HCT116 (cell line): ENCODE measurements around the gene ADAMTS14. TPM values are rescaled to one million over a fixed set of nuclear protein-coding genes. Genes with fewer than 3 reads are reported as not detected.

ENCODE experiments used
- ATAC-seq: fragments of 200-7000 bp; cut with Tn5 transposase; 2 replicates; pipeline ENCODE4 v1.9.1; 2020; ENCODE audit warnings: mild to moderate bottlenecking, moderate library complexity
- BruUV-seq: library from RNA; stranded (reverse); fragments of 400-500 nt; replicated peaks from 2 replicates; lab custom pipeline; 2021; lab: Mats Ljungman, UMichigan
- CTCF ChIA-PET: fragments of 300-600 bp; sonication (Branson Sonifier 250); formaldehyde crosslinking; loops from one replicate; lab custom pipeline; 2021; ENCODE audit warnings: antibody characterized with exemption; lab: Charles Lee
- POLR2A ChIA-PET: fragments of 300-600, 350-600 bp; sonication (Branson Sonifier 250); formaldehyde crosslinking; loops from one replicate; lab custom pipeline; 2021; ENCODE audit warnings: antibody characterized with exemption; lab: Charles Lee
- RAD21 ChIA-PET, 2 experiments: fragments of 300-600 bp; sonication (Branson Sonifier 250); formaldehyde crosslinking; loops; one replicate each; lab custom pipeline; 2023; ENCODE audit warnings: low total read pairs in 2 of 2; ENCODE audit not compliant: uncharacterized antibody in 2 of 2, unreplicated experiment in 2 of 2, low non-redundant PET in 1 of 2; lab: Charles Lee
- DNase-seq: peaks from one replicate; pipeline ENCODE4 v3.0.0-alpha.2; 2010; ENCODE audit warnings: low read depth, low spot score
- H2AFZ ChIP-seq: fragments of 200-600 bp; shearing (Covaris generic), sonication (generic); 2 replicates; pipeline ENCODE4 v1.6.1; 2017; ENCODE audit warnings: low read depth, mixed run types, mixed read lengths, antibody characterized with exemption, low read length; ENCODE audit not compliant: poor library complexity, severe bottlenecking
- H3K27ac ChIP-seq: 2 replicates; pipeline ENCODE4 v1.5.1; 2012; ENCODE audit warnings: low read depth, low read length
- H3K27me3 ChIP-seq: fragments of 200-600 bp; sonication (generic); 2 replicates; pipeline ENCODE4 v1.6.1; 2016; ENCODE audit warnings: mixed run types, low read length, mixed read lengths; ENCODE audit not compliant: insufficient read depth
- H3K36me3 ChIP-seq, 2 experiments: fragments of 200-500 bp in 1 of 2; fragments of 200-600 bp in 1 of 2; sonication (Bioruptor generic) in 1 of 2; sonication (generic) in 1 of 2; 2 replicates each; pipeline versions ENCODE4 v1.5.1 to v1.6.1; 2014 to 2016; ENCODE audit warnings: low read length in 2 of 2, inconsistent platforms in 1 of 2, mixed read lengths in 1 of 2, mixed run types in 1 of 2; ENCODE audit not compliant: insufficient read depth in 2 of 2, control insufficient read depth in 1 of 2
- H3K4me1 ChIP-seq, 2 experiments: fragments of 200-600 bp in 1 of 2; sonication (generic) in 1 of 2; 2 replicates each; pipeline versions ENCODE4 v1.5.1 to v1.6.1; 2012 to 2017; ENCODE audit warnings: low read length in 2 of 2, inconsistent platforms in 1 of 2, mild to moderate bottlenecking in 1 of 2, mixed read lengths in 1 of 2, mixed run types in 1 of 2, moderate library complexity in 1 of 2; ENCODE audit not compliant: insufficient read depth in 2 of 2, control insufficient read depth in 1 of 2
- H3K4me2 ChIP-seq: fragments of 200-600 bp; sonication (generic); 2 replicates; pipeline ENCODE4 v1.6.1; 2017; ENCODE audit warnings: mixed run types, low read length, mixed read lengths
- H3K4me3 ChIP-seq, 2 experiments: fragments of 200-600 bp in 1 of 2; sonication (generic) in 1 of 2; replicated peaks in 1 of 2; 2 replicates each; pipeline ENCODE4 v1.5.1; 2011 to 2016; ENCODE audit warnings: low read length in 2 of 2, control low read depth in 1 of 2, low read depth in 1 of 2, mild to moderate bottlenecking in 1 of 2, mixed read lengths in 1 of 2, mixed run types in 1 of 2
- H3K79me2 ChIP-seq: fragments of 200-600 bp; sonication (generic); 2 replicates; pipeline ENCODE4 v1.6.1; 2017; ENCODE audit warnings: mild to moderate bottlenecking, mixed run types, low read length, moderate library complexity, mixed read lengths; ENCODE audit not compliant: insufficient read depth
- H3K9ac ChIP-seq: fragments of 200-600 bp; sonication (generic); 2 replicates; pipeline ENCODE4 v1.6.1; 2016; ENCODE audit warnings: low read length, mixed read lengths
- H3K9me2 ChIP-seq: fragments of 200-600 bp; sonication (generic), shearing (Covaris generic); 2 replicates; pipeline ENCODE4 v1.6.1; 2017; ENCODE audit warnings: mixed run types, mild to moderate bottlenecking, moderate library complexity; ENCODE audit not compliant: insufficient read depth
- H3K9me3 ChIP-seq, 2 experiments: fragments of 200-500 bp in 1 of 2; fragments of 200-600 bp in 1 of 2; sonication (Bioruptor generic) in 1 of 2; sonication (generic) in 1 of 2; 2 replicates each; pipeline ENCODE4 v1.6.1; 2014 to 2017; ENCODE audit warnings: low read length in 2 of 2, mixed read lengths in 2 of 2, inconsistent platforms in 1 of 2, low read depth in 1 of 2, mild to moderate bottlenecking in 1 of 2, mixed run types in 1 of 2, moderate library complexity in 1 of 2; ENCODE audit not compliant: control insufficient read depth in 1 of 2, insufficient read depth in 1 of 2
- H4K20me1 ChIP-seq: fragments of 200-600 bp; sonication (generic), shearing (Covaris generic); 2 replicates; pipeline ENCODE4 v1.6.1; 2017; ENCODE audit warnings: mixed run types, mild to moderate bottlenecking, moderate library complexity; ENCODE audit not compliant: insufficient read depth
- ATF3 ChIP-seq: IDR thresholded peaks from 2 replicates; pipeline ENCODE4 v1.6.1; 2012
- CBX3 ChIP-seq: IDR thresholded peaks from 2 replicates; pipeline ENCODE4 v1.6.1; 2012; ENCODE audit warnings: low read depth
- CEBPB ChIP-seq: IDR thresholded peaks from 2 replicates; pipeline ENCODE4 v1.6.1; 2012; ENCODE audit warnings: low read depth
- EGR1 ChIP-seq: IDR thresholded peaks from 2 replicates; pipeline ENCODE4 v1.6.1; 2012; ENCODE audit warnings: low read depth
- ELF1 ChIP-seq: IDR thresholded peaks from 2 replicates; pipeline ENCODE4 v1.6.1; 2012; ENCODE audit warnings: low read depth, borderline replicate concordance
- MAX ChIP-seq: IDR thresholded peaks from 2 replicates; pipeline ENCODE4 v1.6.1; 2012
- POLR2A ChIP-seq: IDR thresholded peaks from 2 replicates; pipeline ENCODE4 v1.7.0; 2011; ENCODE audit warnings: borderline replicate concordance; ENCODE audit not compliant: insufficient read depth, insufficient read length; ENCODE audit errors: extremely low read depth
- SIN3A ChIP-seq: IDR thresholded peaks from 2 replicates; pipeline ENCODE4 v1.6.1; 2012; ENCODE audit warnings: low read depth
- YY1 ChIP-seq: IDR thresholded peaks from 2 replicates; pipeline ENCODE4 v1.6.1; 2011; ENCODE audit warnings: low read length, low read depth, moderate library complexity, mild to moderate bottlenecking; ENCODE audit not compliant: insufficient replicate concordance; ENCODE audit errors: extremely low read depth
- ZFX ChIP-seq: fragments of 450-650 bp; IDR thresholded peaks from 2 replicates; pipeline ENCODE4 v1.6.1; 2017
- intact Hi-C: fragments of 100-400 bp; cut with micrococcal nuclease; formaldehyde crosslinking; loops from 2 replicates; pipeline ENCODE4 v1.10.0; 2022
- total RNA-seq: library from RNA; stranded (reverse); gene quantifications from one replicate; pipeline ENCODE4 v1.2.1, GENCODE V29; 2021; ENCODE audit not compliant: unreplicated experiment
- TF ChIP-seq, protein P1 (sequence below): IDR thresholded peaks from 2 replicates; pipeline ENCODE4 v1.6.1; 2011; ENCODE audit warnings: mild to moderate bottlenecking, low read length, moderate library complexity; ENCODE audit not compliant: insufficient replicate concordance; ENCODE audit errors: extremely low read depth

Gene ADAMTS14
- total RNA-seq, 1 experiment from 2014 or later = 13.2 TPM

DNA sequence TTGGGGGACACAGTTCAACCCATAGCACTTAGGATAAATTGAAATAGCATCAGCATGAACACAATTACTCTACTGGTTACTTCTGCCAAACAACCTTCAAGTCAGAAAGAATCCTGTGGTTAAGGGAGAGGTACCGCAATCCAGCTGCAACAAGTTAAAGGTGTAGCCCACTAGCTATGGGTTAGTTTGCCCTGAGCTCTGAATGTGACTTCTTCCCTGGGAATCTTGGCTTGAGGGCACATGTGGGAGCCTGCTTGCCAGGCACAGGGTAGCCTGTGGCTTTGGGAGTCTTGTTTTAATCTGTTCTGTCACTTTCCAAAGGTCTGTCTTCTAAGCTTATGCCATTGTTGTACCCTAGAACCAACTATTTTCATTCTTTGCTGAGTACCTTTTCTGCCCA lies 134.5 kb downstream of the ADAMTS14 start:
- no peak overlapping the region for H3K4me2 ChIP-seq
- H3K9ac ChIP-seq = no peak overlapping the region
- H3K9me2 ChIP-seq = no peaks in the 10 kb centered on the region
- no peak overlapping the region for H3K27ac ChIP-seq
- no peaks in the 10 kb centered on the region for H3K79me2 ChIP-seq
- BruUV-seq = no TSS peak
- no peaks in the 10 kb centered on the region for H3K9me3 ChIP-seq
- ChIA-PET CTCF (no interaction called here), POLR2A (no interaction called here), RAD21 (no interaction called here)
- no peak for DNase-seq
- H3K4me1 ChIP-seq = peaks cover 0 to 8% of the 10 kb centered on the region in 2 experiments; a peak in 1 of 4 replicates
- H4K20me1 ChIP-seq = no peaks in the 10 kb centered on the region
- H3K36me3 ChIP-seq = no peaks in the 10 kb centered on the region
- intact Hi-C loops = no loop called here
- H3K27me3 ChIP-seq = no peaks in the 10 kb centered on the region
- ATAC-seq = no peak
- H3K4me3 ChIP-seq = no peak overlapping the region
- TF ChIP-seq CBX3 = no peak
- no peak for TF ChIP-seq ZFX
- no peak for TF ChIP-seq SIN3A
- no peak for TF ChIP-seq POLR2A
- TF ChIP-seq, protein P1, sequence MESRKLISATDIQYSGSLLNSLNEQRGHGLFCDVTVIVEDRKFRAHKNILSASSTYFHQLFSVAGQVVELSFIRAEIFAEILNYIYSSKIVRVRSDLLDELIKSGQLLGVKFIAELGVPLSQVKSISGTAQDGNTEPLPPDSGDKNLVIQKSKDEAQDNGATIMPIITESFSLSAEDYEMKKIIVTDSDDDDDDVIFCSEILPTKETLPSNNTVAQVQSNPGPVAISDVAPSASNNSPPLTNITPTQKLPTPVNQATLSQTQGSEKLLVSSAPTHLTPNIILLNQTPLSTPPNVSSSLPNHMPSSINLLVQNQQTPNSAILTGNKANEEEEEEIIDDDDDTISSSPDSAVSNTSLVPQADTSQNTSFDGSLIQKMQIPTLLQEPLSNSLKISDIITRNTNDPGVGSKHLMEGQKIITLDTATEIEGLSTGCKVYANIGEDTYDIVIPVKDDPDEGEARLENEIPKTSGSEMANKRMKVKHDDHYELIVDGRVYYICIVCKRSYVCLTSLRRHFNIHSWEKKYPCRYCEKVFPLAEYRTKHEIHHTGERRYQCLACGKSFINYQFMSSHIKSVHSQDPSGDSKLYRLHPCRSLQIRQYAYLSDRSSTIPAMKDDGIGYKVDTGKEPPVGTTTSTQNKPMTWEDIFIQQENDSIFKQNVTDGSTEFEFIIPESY = no peak
- no peak for TF ChIP-seq MAX
- TF ChIP-seq YY1 = no peak
- H2AFZ ChIP-seq = no peak overlapping the region

GRCh38 chr10:70807556-70807955 lies 135.2 kb downstream of the ADAMTS14 start:
- ATAC-seq (no peak), DNase-seq (no peak)

More at GRCh38 chr10:70807556-70807955, 135.2 kb downstream of the ADAMTS14 start:
- no peaks in the 10 kb centered on the region for H4K20me1 ChIP-seq
- TF ChIP-seq, protein P1 = no peak
- TF ChIP-seq YY1 (no peak), CEBPB (no peak), SIN3A (no peak), ATF3 (no peak), EGR1 (no peak), ELF1 (no peak)
- TF ChIP-seq, all 23 proteins: peak for 0
- no TSS peak for BruUV-seq
- H2AFZ ChIP-seq = no peak overlapping the region
- intact Hi-C loops = no loop called here
- H3K9me2 ChIP-seq = no peaks in the 10 kb centered on the region
- no peaks in the 10 kb centered on the region for H3K27me3 ChIP-seq
- peaks cover 0 to 8% of the 10 kb centered on the region in 2 experiments; a peak in 1 of 4 replicates for H3K4me1 ChIP-seq
- H3K9ac ChIP-seq = no peak overlapping the region
- H3K79me2 ChIP-seq = no peaks in the 10 kb centered on the region
- POLR2A ChIA-PET = no interaction called here
- H3K4me3 ChIP-seq = no peak overlapping the region
- RAD21 ChIA-PET = no interaction called here
- no peaks in the 10 kb centered on the region for H3K36me3 ChIP-seq
- CTCF ChIA-PET = no interaction called here
- H3K9me3 ChIP-seq = no peaks in the 10 kb centered on the region
- H3K4me2 ChIP-seq = no peak overlapping the region
- no peak overlapping the region for H3K27ac ChIP-seq
